GM21528 (cell line): ENCODE data around the gene DGKZ.

Source experiments
- ATAC-seq: cut with Tn5 transposase; IDR thresholded peaks from one replicate; pipeline ENCODE4 v1.9.1; 2021; ENCODE audit warnings: mild to moderate bottlenecking, moderate library complexity; ENCODE audit not compliant: unreplicated experiment, low FRiP score

Gene DGKZ

DNA sequence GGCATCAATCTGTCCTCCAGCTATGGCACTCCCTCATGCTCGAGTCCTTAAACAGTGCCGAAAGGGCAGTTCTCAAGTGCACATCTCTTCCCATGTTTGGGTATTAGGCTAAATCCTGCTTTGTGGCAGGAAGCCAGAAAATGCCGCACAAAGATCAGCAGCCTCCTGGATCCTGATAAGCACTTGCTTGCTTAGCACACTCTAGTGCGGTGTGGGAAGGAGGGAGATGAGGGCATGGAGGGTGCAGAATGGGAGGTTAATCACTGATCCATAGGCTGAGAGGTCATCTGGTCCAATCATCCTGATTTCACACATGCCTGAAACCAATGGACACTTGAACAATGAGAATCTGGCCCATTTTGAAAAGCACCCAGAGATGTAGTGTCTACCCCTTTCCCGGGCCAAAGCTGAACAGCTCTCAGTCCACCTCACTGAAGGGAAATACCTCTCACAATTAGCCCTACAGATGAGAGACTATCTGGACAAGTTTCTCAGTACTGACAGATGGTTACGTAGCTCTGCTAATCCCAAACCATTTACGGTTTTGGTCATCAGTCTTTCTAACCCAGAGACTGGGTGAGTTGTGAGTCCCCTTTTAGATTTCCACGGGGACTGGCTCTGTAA is 74.1 kb downstream of the DGKZ start:
- no peak for ATAC-seq

DNA sequence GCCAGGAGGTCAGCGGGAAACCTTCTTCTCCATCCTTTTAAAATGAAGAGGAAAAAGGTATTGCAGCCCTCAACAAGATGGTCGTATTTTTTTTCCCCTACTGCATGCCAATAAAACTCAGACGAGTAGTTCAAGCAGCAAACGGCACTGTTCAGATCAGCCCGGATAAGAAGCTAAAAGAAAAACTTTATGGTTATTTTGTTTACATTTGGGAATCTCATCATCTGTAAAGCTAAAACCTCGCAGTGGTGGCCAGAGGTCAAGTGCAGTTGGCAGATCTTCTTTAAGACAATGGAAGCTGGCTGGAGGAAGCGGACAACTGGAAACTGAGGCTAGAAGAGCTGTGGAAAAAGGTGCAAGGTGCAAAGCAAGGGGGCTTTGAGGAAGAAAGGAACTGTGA is 75.3 kb downstream of the DGKZ start:
- no peak for ATAC-seq

DNA sequence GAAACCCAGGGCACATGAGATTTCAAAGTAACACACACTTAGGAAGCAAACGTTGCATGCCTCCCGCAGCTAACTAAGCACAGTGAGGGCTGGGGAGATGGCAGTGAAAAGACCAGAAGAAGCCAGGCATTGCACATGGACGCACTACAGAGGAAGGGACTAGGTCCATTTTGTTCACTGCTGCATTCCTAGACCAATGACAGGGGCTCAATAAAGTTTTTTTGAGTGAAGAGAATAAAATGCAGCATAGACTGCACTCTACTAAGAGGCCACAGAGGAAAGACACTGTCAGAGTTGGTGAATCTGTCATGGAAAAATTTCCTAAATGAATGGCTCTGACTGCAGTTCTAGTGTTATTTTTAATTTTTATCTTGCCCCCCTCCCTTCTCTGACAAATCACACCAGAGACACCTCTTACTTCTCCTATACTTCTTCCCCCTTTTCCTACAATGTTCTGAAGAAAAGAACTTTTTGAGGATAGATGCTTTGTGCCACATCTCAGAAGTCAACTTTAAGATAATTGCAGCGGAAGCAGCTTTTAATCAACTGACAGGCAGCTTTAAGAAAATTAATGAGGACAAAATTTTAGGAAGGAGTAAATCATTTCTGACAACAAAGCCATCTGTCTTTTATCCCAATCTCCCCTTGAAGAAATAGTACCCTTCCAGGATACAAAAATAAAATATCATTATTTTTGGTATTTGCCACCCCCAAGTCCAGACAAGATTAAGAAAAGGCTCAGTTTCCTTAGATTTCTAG is 79.1 kb downstream of the DGKZ start:
- no peak for ATAC-seq

DNA sequence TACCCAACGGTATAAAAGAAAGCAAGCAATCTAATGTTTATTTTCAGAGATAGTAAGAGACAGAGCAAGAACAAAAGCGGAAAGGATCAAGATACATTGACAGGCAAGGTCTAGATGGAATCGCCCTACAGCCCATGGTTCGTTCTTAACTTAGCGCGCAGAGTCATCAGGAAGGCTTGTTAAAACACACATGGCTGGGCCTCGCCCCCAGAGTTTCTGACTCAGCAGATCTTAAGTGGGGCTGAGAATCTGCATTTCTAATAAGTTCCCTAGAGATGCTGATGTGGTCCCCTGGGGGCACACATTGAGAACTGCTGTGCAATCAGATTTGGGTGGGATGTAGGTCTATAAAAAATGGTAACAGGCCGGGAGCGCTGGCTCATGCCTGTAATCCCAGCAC is 80.1 kb downstream of the DGKZ start:
- ATAC-seq = no peak

DNA sequence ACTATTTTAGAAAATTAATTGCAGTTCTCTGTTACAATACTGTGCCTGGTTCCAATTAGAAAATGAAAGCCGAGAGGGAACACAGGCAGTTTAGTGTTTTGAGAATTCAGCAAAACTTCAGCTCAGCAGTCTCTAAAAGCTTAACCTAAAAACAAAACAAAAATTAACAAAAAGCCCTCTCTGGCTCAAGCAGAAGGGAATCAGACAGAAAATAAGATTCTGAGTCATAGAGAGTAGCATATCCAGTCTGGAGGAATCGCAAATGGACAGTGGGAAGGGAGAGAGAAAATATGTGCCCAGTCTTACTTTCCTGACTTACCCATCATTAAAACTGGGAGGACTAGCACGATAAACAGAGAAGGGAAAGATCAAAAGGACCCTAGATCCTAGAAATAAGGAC is 82.5 kb downstream of the DGKZ start:
- no peak for ATAC-seq
